ENCODE data around the gene CD6.

The CD6 gene

GRCh38 chr11:61012737-61013215 lies 41.3 kb downstream of the CD6 start:
- no peak for DNase-seq (ENCODE audit: low spot score)
- TF ChIP-seq CTCF (IDR thresholded peaks at IDR 0.05; ENCODE audit: borderline replicate concordance, control extremely low read depth, extremely low read depth, insufficient read depth, missing control alignments) = no peak
- in situ Hi-C loops (cut with MboI; ENCODE audit: low sequenced_read_pairs, unreplicated experiment) = no loop called here

GRCh38 chr11:61018059-61018458 lies 46.6 kb downstream of the CD6 start:
- in situ Hi-C loops (cut with MboI; ENCODE audit: low sequenced_read_pairs, unreplicated experiment) = no loop called here
- DNase-seq (ENCODE audit: low spot score) = no peak
- no peak for TF ChIP-seq CTCF (IDR thresholded peaks at IDR 0.05; ENCODE audit: borderline replicate concordance, control extremely low read depth, extremely low read depth, insufficient read depth, missing control alignments)

- DNase-seq (ENCODE audit: low spot score) = no peak
- no peak for TF ChIP-seq CTCF (IDR thresholded peaks at IDR 0.05; ENCODE audit: borderline replicate concordance, control extremely low read depth, extremely low read depth, insufficient read depth, missing control alignments)
- in situ Hi-C loops (cut with MboI; ENCODE audit: low sequenced_read_pairs, unreplicated experiment) = no loop called here
Observed at GRCh38 chr11:61019037-61019831, 47.8 kb downstream of the CD6 start.

- TF ChIP-seq CTCF (IDR thresholded peaks at IDR 0.05; ENCODE audit: borderline replicate concordance, control extremely low read depth, extremely low read depth, insufficient read depth, missing control alignments) = no peak
- no peak for DNase-seq (ENCODE audit: low spot score)
- in situ Hi-C loops (cut with MboI; ENCODE audit: low sequenced_read_pairs, unreplicated experiment) = no loop called here
Observed at GRCh38 chr11:61019832-61020405, 48.4 kb downstream of the CD6 start.

- DNase-seq (ENCODE audit: low spot score) = no peak
- in situ Hi-C loops (cut with MboI; ENCODE audit: low sequenced_read_pairs, unreplicated experiment) = no loop called here
- no peak for TF ChIP-seq CTCF (IDR thresholded peaks at IDR 0.05; ENCODE audit: borderline replicate concordance, control extremely low read depth, extremely low read depth, insufficient read depth, missing control alignments)
Observed at GRCh38 chr11:61020551-61021235, 49.2 kb downstream of the CD6 start.

GRCh38 chr11:61021661-61022212 lies 50.3 kb downstream of the CD6 start:
- DNase-seq (ENCODE audit: low spot score) = no peak
- no peak for TF ChIP-seq CTCF (IDR thresholded peaks at IDR 0.05; ENCODE audit: borderline replicate concordance, control extremely low read depth, extremely low read depth, insufficient read depth, missing control alignments)
- in situ Hi-C loops (cut with MboI; ENCODE audit: low sequenced_read_pairs, unreplicated experiment) = no loop called here
